ENCODE data around the gene PDE8B.

- TF ChIP-seq, protein P1, sequence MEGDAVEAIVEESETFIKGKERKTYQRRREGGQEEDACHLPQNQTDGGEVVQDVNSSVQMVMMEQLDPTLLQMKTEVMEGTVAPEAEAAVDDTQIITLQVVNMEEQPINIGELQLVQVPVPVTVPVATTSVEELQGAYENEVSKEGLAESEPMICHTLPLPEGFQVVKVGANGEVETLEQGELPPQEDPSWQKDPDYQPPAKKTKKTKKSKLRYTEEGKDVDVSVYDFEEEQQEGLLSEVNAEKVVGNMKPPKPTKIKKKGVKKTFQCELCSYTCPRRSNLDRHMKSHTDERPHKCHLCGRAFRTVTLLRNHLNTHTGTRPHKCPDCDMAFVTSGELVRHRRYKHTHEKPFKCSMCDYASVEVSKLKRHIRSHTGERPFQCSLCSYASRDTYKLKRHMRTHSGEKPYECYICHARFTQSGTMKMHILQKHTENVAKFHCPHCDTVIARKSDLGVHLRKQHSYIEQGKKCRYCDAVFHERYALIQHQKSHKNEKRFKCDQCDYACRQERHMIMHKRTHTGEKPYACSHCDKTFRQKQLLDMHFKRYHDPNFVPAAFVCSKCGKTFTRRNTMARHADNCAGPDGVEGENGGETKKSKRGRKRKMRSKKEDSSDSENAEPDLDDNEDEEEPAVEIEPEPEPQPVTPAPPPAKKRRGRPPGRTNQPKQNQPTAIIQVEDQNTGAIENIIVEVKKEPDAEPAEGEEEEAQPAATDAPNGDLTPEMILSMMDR (IDR thresholded peaks at IDR 0.05): no peak
- TF ChIP-seq POLR2AphosphoS5 (IDR thresholded peaks at IDR 0.05) (no peak), POLR2A (IDR thresholded peaks at IDR 0.05) (no peak), EP300 (IDR thresholded peaks at IDR 0.05) (no peak)
Measured at GRCh38 chr5:77170196-77170890, 40.1 kb upstream of the PDE8B start.
